Thyroid gland (tissue), 4 donors: ENCODE measurements around the gene CPD. TPM values are rescaled to one million over a fixed set of nuclear protein-coding genes. Genes with fewer than 3 reads are reported as not detected.
"Not testable (repeated sequence)": the region's sequence is repeated elsewhere in the genome, so short reads cannot be mapped to it uniquely, and the experiment has no call there.

ENCODE experiments used
- DNase-seq, 2 donors: peaks; one replicate each; pipeline ENCODE4 v3.0.0-alpha.2; 2019
- H3K27ac ChIP-seq, 3 donors: fragments of 200-600 bp; sonication (generic); 1 replicate in 2 of 3; 2 replicates in 1 of 3; pipeline ENCODE4 v1.5.1; 2016 to 2019; ENCODE audit warnings: mild to moderate bottlenecking in 1 of 3, moderate library complexity in 1 of 3
- H3K27me3 ChIP-seq: fragments of 200-600 bp; sonication (generic); one replicate; pipeline ENCODE4 v1.5.1; 2019
- H3K36me3 ChIP-seq, 2 donors: fragments of 200-600 bp; sonication (generic); one replicate each; pipeline ENCODE4 v1.5.1; 2016 to 2019
- H3K4me1 ChIP-seq, 2 donors: fragments of 200-600 bp; sonication (generic); one replicate each; pipeline ENCODE4 v1.5.1; 2017 to 2019
- H3K4me3 ChIP-seq, 3 donors: fragments of 200-600 bp; sonication (generic); replicated peaks in 1 of 3; 1 replicate in 2 of 3; 2 replicates in 1 of 3; pipeline ENCODE4 v1.5.1; 2016; ENCODE audit warnings: mild to moderate bottlenecking in 1 of 3
- H3K9me3 ChIP-seq: fragments of 200-600 bp; sonication (generic); one replicate; pipeline ENCODE4 v1.5.1; 2017
- CTCF ChIP-seq, 6 experiments: fragments of 200-600 bp in 3 of 6; fragments of 450-650 bp in 3 of 6; sonication (generic) in 3 of 6; IDR thresholded peaks; one replicate each; pipeline ENCODE4 v1.5.1; 2016 to 2019; ENCODE audit warnings: antibody characterized with exemption in 6 of 6, mild to moderate bottlenecking in 2 of 6, inconsistent platforms in 1 of 6, moderate library complexity in 1 of 6
- POLR2A ChIP-seq, 2 donors: fragments of 450-650 bp; IDR thresholded peaks; one replicate each; pipeline ENCODE4 v1.6.1; 2017; ENCODE audit warnings: antibody characterized with exemption in 2 of 2, mild to moderate bottlenecking in 2 of 2, moderate library complexity in 1 of 2
- WGBS, 2 donors: methylation state at CpG; one replicate each; pipeline ENCODE4 v1.1.5; 2017; 5-methylcytosine and 5-hydroxymethylcytosine counted together
- intact Hi-C: fragments of 100-400 bp; cut with DNase I; formaldehyde crosslinking; loops from one replicate; pipeline ENCODE4 v1.15.1; 2023
- total RNA-seq, 4 donors: library from RNA; depleted of rRNA; stranded (reverse); fragments of >200 nt; gene quantifications; one replicate each; pipeline ENCODE4 v1.2.3, GENCODE V29; 2016

Gene CPD
- total RNA-seq, 4 donors from 2014 or later: 58.2 to 102 (median 79.9) TPM

GRCh38 chr17:30458371-30458770 is 79.6 kb downstream of the CPD start:
- intact Hi-C loops: no loop called here
- no peak overlapping the region for H3K27ac ChIP-seq
- H3K36me3 ChIP-seq: peaks cover 28 to 40% of the 10 kb centered on the region in 2 donors
- H3K9me3 ChIP-seq: no peaks in the 10 kb centered on the region
- WGBS, 2 donors: 95 to 98% methylated on average over 6 of the region's 6 CpGs
- H3K27me3 ChIP-seq: no peaks in the 10 kb centered on the region
- no peak overlapping the region for H3K4me3 ChIP-seq
- no peak for TF ChIP-seq CTCF (IDR thresholded peaks at IDR 0.05)
- TF ChIP-seq POLR2A (IDR thresholded peaks at IDR 0.05): no peak
- H3K4me1 ChIP-seq: no peaks in the 10 kb centered on the region
- no peak for DNase-seq

GRCh38 chr17:30458797-30459413 is 80.2 kb downstream of the CPD start:
- H3K4me1 ChIP-seq, DNase-seq, H3K9me3 ChIP-seq, intact Hi-C loops, H3K27ac ChIP-seq, H3K4me3 ChIP-seq, H3K27me3 ChIP-seq: not testable (repeated sequence)
- WGBS, 2 donors: 96 to 97% methylated on average over 5 of the region's 5 CpGs
- H3K36me3 ChIP-seq: peaks cover 28 to 40% of the 10 kb centered on the region in 2 donors

DNA sequence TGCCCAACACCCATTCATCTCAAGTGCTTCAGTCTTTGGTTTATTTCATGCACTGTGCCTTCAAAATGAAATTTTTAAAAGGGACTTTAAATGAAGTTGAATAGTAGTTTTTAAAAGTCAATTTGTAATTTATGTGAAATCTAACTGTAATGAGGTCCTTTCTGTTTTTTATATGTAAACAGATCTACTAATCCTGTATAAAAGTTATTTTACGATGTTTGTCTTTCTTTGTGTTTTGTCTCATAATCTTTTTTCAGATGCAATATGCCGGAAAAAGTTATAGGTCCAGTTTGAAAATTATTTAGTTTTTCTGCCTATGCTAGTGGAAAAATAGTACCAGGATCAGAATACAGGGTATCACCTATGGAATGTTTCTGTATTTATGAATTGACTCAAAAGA is 89.7 kb downstream of the CPD start:
- Histone ChIP-seq H3K9me3 (no peaks in the 10 kb centered on the region), H3K36me3 (peaks cover 0 to 9% of the 10 kb centered on the region in 2 donors), H3K4me3 (no peak overlapping the region), H3K27me3 (no peaks in the 10 kb centered on the region), H3K27ac (no peak overlapping the region), H3K4me1 (no peaks in the 10 kb centered on the region)
- no peak for TF ChIP-seq POLR2A (IDR thresholded peaks at IDR 0.05)
- TF ChIP-seq CTCF (IDR thresholded peaks at IDR 0.05): no peak
- DNase-seq: no peak
- intact Hi-C loops: no loop called here
- WGBS, 2 donors: 97% methylated on average over 2 of the region's 2 CpGs

DNA sequence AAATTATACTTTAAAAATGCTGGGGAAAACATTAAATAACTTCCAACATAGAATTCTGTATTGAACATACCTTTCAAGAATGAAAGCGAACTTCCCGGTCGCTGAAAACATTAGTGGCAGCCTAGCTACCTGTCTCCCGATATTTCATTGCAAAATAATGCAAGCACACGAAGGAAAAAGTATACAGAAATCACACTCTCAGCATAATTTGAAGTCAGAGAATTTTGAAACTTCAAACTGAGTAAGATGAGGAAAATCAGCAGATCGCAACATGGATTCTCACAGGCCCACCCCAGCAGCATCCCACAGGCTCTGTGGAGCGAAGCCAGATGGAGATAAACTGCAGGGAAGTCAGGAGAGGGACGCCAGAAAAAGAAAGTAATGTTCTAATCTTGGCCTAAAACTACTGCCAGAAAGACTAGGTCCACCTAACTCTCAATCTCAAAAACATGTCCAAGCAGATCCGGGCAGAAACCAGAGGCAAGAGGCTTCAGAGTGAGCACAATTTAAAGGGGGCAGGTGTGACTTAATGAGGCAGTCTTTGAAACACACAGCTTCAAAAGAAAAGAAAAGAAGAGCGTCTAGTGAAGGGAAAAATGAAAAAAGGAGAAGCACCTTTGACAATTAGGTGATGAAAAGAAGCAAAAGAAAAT is 93.6 kb downstream of the CPD start:
- H3K27ac ChIP-seq: no peak overlapping the region
- H3K9me3 ChIP-seq: no peaks in the 10 kb centered on the region
- no peak overlapping the region for H3K4me3 ChIP-seq
- no peaks in the 10 kb centered on the region for H3K36me3 ChIP-seq
- intact Hi-C loops: no loop called here
- no peaks in the 10 kb centered on the region for H3K27me3 ChIP-seq
- TF ChIP-seq POLR2A (IDR thresholded peaks at IDR 0.05) (no peak), CTCF (IDR thresholded peaks at IDR 0.05) (no peak)
- peaks cover 0 to 6% of the 10 kb centered on the region in 2 donors for H3K4me1 ChIP-seq
- WGBS, 2 donors: 65 to 68% methylated on average over 10 of the region's 10 CpGs
- no peak for DNase-seq

DNA sequence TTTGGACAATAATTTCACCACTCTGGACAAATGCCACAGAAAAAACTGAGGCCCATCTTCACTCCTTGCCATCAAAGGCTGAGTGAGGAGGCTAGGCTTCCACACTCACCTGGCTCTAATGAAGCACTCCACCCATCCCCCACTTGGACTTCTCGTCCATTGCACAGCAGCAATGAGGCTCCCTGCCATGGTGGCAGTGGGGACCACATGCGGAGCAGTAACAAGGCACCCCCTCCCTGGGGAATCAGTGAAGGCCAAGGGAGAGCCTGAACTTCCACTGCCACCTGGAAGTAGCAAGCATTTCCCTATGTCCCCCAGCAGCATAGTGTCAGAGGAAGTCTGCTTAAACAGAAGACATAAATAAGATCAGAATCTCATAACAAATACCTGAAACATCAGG is 96.5 kb downstream of the CPD start:
- Histone ChIP-seq H3K4me3 (no peak overlapping the region), H3K27me3 (no peaks in the 10 kb centered on the region), H3K27ac (no peak overlapping the region), H3K36me3 (no peaks in the 10 kb centered on the region), H3K4me1 (peaks cover 5 to 19% of the 10 kb centered on the region in 2 donors), H3K9me3 (no peaks in the 10 kb centered on the region)
- intact Hi-C loops: no loop called here
- 91 to 93% methylated on average over 2 of the region's 2 CpGs for WGBS, 2 donors
- TF ChIP-seq CTCF (IDR thresholded peaks at IDR 0.05) (no peak), POLR2A (IDR thresholded peaks at IDR 0.05) (no peak)
- no peak for DNase-seq
